A673 (cell line): Measurements from ENCODE around the gene MGAT3.

ENCODE experiments used
- CTCF ChIP-seq: fragments of 300-800, 200-600 bp; sonication (generic); conservative IDR thresholded peaks from 2 replicates; pipeline ENCODE4 v1.5.1; 2017; ENCODE audit warnings: low read depth, mild to moderate bottlenecking, antibody characterized with exemption, low read length, moderate library complexity, mixed read lengths
- EZH2 ChIP-seq: fragments of 200-600 bp; sonication (generic); IDR thresholded peaks from 2 replicates; pipeline ENCODE4 v1.6.1; 2017; ENCODE audit warnings: borderline replicate concordance, low read depth, mild to moderate bottlenecking, mixed read lengths, antibody characterized with exemption, low read length; ENCODE audit not compliant: poor library complexity, severe bottlenecking

DNA sequence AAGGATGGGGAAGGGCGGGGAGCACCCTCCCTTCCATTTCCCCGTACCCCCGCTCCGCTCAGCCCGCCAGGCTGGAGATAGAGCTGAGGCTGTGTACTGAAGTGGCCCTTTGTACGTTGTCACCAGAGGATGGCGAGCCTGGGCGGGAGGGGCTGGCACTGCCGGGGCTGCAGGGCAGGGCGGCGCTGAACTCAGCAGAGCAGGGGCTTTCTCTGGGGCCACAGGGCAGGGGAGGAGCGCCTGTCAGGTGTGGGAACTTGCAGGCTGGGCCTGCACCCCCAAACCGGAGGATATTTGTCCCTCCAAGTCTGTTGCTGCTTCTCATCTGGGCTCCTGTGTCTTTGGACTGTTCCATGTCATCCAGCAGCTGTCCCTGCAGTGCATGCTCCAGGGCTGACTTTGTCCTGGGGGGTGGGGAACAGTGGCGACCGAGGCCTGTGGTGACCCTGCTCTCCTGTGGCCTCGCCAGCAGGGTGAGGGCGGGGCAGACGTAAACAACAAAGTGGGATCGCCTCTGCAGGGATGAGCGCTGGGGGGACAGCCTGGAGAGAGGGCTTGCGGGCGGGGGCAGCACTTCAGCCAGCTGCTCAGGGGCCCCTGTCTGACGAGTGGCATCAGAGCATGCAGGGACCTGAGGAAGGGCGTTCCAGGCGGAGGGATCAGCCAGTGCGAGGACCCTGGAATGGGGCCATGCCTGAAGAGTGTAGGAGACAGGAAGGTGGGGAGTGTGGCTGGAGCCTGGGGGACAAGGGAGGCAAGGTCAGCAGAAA, 13.1 kb downstream of the MGAT3 start:
- no peak for TF ChIP-seq CTCF
- no peak for TF ChIP-seq EZH2
